Esophagus squamous epithelium (tissue), 4 donors: ENCODE results near the gene SCG3.

Experiments
- CTCF ChIP-seq, 6 experiments: fragments of 450-650 bp in 4 of 6; fragments of 200-600 bp in 2 of 6; sonication (generic) in 2 of 6; IDR thresholded peaks; one replicate each; pipeline ENCODE4 v1.5.1; 2016 to 2019; ENCODE audit warnings: antibody characterized with exemption in 6 of 6, mild to moderate bottlenecking in 4 of 6, moderate library complexity in 4 of 6
- POLR2A ChIP-seq, 4 donors: fragments of 450-650 bp; IDR thresholded peaks; one replicate each; pipeline ENCODE4 v1.6.1; 2017; ENCODE audit warnings: antibody characterized with exemption in 4 of 4, mild to moderate bottlenecking in 4 of 4, moderate library complexity in 3 of 4

DNA sequence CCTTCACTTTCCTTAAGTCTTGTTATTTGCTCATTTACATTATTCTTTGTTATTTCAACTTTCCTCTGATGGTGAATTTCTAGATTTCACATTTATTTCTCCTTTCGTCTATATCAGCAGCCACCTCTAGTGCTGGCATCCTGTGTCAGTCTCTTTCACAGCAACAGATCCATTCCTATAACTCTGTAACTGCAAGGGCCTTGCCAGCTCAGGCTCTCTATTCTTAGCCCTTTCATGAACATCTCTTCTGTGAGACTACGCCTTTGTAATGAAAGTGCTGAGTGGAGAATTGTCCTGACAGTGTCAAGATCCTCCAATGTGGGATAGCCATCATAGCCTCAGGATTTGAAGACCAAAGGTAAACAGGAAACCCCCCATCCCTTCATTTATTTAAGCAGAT is 3.9 kb upstream of the SCG3 start:
- no peak for TF ChIP-seq CTCF (IDR thresholded peaks at IDR 0.05)
- no peak for TF ChIP-seq POLR2A (IDR thresholded peaks at IDR 0.05)
